Hepatocyte (in vitro differentiated cells): ENCODE results near the gene FIBP.

ENCODE experiments used
- CTCF ChIP-seq: fragments of 200-600 bp; sonication (generic); IDR thresholded peaks from 2 replicates; pipeline ENCODE4 v1.5.1; 2016; ENCODE audit warnings: antibody characterized with exemption, mild to moderate bottlenecking; ENCODE audit not compliant: poor library complexity
- EZH2 ChIP-seq: fragments of 200-600 bp; sonication (generic); IDR thresholded peaks from 2 replicates; pipeline ENCODE4 v1.6.1; 2016; ENCODE audit warnings: antibody characterized with exemption, mild to moderate bottlenecking, borderline replicate concordance
- EZH2phosphoT487 ChIP-seq: fragments of 200-600 bp; sonication (generic); IDR thresholded peaks from one replicate; pipeline ENCODE4 v1.6.1; 2018; ENCODE audit warnings: antibody characterized with exemption, mild to moderate bottlenecking, low read depth, moderate library complexity; ENCODE audit not compliant: unreplicated experiment, severe bottlenecking

- TF ChIP-seq CTCF (no peak), EZH2phosphoT487 (no peak), EZH2 (no peak)
These were observed 40.4 kb upstream of the FIBP start for GRCh38 chr11:65928667-65929066.
